ENCODE data around the gene DCDC1. TPM values are rescaled to one million over a fixed set of nuclear protein-coding genes. Genes with fewer than 3 reads are reported as not detected.
"Not testable (repeated sequence)": the region's sequence is repeated elsewhere in the genome, so short reads cannot be mapped to it uniquely, and the experiment has no call there.

The DCDC1 gene
- total RNA-seq, 4 donors from 2014 or later: 0.06 to 1.7 (median 0.36) TPM; not detected in 1

DNA sequence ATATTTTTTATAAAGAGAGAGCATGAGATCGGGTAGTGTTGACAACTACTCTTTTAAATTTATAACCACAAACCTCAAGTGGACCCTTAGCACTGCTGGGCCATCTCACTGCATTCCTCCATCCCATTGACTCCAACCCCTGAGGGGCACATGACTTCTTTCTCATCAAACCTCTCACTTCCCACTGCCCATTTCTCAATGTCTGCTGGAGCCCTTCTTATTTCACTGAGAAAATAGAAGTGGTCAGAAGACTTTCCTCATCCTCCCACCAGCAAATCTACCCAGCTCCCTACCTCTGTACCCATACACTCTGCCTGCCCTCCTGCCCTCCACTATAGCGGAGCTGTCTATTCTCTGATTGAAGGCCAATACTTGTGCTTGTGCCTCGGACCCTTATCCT lies 412.8 kb downstream of the DCDC1 start:
- ATAC-seq (ENCODE audit: low FRiP score): no peak
- TF ChIP-seq, protein P1, sequence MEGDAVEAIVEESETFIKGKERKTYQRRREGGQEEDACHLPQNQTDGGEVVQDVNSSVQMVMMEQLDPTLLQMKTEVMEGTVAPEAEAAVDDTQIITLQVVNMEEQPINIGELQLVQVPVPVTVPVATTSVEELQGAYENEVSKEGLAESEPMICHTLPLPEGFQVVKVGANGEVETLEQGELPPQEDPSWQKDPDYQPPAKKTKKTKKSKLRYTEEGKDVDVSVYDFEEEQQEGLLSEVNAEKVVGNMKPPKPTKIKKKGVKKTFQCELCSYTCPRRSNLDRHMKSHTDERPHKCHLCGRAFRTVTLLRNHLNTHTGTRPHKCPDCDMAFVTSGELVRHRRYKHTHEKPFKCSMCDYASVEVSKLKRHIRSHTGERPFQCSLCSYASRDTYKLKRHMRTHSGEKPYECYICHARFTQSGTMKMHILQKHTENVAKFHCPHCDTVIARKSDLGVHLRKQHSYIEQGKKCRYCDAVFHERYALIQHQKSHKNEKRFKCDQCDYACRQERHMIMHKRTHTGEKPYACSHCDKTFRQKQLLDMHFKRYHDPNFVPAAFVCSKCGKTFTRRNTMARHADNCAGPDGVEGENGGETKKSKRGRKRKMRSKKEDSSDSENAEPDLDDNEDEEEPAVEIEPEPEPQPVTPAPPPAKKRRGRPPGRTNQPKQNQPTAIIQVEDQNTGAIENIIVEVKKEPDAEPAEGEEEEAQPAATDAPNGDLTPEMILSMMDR (IDR thresholded peaks at IDR 0.05): no peak

DNA sequence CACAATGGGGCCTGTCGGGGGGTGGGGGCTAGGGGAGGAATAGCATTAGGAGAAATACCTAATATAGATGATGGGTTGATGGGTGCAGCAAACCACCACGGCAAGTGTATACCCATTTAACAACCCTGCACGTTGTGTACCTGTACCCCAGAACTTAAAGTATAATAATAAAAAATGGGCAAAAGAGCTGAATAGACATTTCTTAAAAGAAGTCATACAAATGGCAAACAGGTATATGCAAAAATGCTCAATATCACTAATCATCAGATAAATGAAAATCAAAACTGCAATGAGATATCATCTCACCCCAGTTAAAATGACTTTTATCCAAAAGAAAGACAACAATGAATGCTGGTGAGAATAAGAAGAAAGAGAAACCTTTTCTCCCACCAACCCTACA lies 419.7 kb downstream of the DCDC1 start:
- TF ChIP-seq, protein P1 (IDR thresholded peaks at IDR 0.05): no peak
- ATAC-seq (ENCODE audit: low FRiP score) (no peak), DNase-seq (ENCODE audit: low spot score) (no peak)

More for the DNA sequence above, 412.8 kb downstream of the DCDC1 start:
- no peak for DNase-seq (ENCODE audit: low spot score)

DNA sequence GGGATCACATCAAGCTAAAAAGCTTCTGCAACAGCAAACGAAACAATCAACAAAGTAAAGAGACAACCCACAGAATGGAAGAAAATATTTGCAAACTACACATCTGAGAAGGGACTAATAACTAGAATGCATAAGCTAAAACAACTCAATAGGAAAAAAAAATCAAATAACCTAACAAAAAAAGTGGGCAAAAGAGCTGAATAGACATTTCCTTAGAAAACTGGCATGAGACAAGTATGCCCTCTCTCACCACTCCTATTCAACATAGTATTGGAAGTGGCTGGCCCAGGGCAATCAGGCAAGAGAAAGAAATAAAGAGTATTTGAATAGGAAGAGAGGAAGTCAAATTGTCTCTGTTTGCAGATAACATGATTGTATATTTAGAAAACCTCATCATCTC lies 421.8 kb downstream of the DCDC1 start:
- not testable (repeated sequence) for DNase-seq (ENCODE audit: low spot score); ATAC-seq (ENCODE audit: low FRiP score)

DNA sequence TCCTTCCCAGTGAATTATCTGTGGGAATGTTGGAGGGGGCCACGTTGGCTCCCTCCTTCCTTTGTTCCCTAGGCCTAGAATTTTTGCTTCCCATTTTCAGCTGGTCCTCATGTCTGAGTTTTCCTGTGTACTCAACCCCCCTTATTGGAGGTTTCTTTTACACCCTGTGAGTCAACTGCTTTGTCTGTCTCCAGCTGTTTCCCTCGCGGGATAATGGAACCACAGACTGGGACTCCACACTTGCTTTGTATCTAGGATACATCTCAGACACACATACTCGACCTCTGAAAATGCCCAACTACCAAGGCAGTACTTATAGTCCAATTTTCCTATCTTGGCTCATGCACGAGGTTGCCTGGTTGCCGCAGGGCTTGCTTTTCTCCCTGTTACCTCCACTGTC lies 430.7 kb downstream of the DCDC1 start:
- ATAC-seq (ENCODE audit: low FRiP score) (no peak), DNase-seq (ENCODE audit: low spot score) (no peak)
- TF ChIP-seq, protein P1 (IDR thresholded peaks at IDR 0.05): no peak

DNA sequence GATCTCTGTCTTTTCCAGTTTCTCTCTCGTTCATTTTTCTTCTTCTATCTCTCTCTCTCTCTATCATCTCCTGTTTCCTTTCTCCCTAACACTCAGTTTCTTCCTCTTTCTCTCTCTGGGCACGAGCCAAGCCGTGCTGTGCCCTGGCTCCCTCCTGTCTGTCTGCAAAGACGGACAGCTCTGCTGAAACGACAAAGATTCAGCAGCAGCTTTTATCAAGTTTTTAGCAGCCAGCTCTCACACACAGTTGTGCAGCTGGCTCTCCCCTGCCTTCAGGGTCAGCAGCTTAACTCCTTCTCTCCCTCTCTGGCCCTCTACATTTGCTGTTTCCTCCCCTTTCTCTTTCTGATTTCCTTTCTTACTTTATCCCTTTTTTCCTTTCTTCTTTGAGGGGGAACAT lies 431.4 kb downstream of the DCDC1 start:
- no peak for DNase-seq (ENCODE audit: low spot score)
- no peak for ATAC-seq (ENCODE audit: low FRiP score)
- TF ChIP-seq, protein P1 (IDR thresholded peaks at IDR 0.05): no peak

DNA sequence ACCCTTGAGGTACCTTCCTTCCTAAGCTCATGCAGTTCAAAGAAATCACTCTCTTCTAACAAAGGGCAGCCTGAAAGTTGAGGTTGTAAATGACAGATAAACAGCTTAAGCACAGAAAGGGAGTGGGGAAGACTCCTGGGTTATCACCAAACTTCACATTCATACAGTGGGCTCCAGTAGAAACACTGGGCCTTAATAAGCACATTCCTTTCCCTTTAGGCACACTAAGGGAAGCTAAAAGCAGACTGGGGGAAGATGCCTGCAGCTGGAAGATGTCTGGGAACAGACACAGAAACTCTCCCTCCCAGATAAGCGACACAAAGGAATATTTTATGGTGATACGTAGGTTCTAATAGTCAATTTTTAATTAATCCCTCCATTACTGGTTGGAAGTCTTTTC lies 433.0 kb downstream of the DCDC1 start:
- TF ChIP-seq, protein P1 (IDR thresholded peaks at IDR 0.05): no peak
- no peak for DNase-seq (ENCODE audit: low spot score)
- ATAC-seq (ENCODE audit: low FRiP score): no peak

DNA sequence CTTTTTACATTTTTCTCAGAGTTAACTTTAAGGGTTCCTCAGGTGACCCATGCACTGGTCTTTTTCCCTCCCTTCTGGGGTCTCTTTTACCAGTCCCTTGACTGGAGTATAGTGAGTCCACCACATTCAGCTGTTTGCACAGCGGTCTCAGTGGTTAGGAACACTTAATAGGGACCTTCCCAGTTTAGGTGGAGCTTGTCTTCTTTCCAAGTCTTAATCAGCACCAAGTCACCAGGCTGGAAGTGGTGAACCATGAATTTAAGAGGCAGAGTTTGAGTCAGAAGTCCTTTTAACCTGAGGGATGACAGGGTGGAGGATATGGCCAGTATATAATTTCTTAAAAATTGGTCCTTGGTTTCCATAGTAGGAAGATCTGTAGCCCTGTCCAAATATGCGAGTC lies 433.7 kb downstream of the DCDC1 start:
- DNase-seq (ENCODE audit: low spot score) (no peak), ATAC-seq (ENCODE audit: low FRiP score) (no peak)
- TF ChIP-seq, protein P1 (IDR thresholded peaks at IDR 0.05): no peak

DNA sequence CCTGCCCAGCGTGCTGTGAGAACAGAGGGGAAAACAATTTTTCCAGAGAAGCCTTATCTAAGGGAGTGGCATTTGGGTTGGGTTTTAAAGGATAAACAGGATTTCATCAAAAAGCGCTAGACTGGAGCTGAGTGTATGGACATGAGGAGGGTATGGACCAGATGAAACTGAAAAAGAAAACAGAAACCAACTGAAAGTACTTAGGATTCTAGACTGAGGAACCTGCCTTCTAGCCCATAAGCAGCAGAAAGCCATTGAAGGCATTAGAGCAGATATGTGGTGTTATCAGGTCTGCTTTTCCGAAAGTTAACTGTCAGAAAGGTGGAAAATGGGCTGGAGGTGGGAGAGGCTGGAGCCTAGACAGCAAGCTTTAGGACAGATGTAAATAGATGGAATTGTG lies 443.4 kb downstream of the DCDC1 start:
- DNase-seq (ENCODE audit: low spot score): no peak
- no peak for ATAC-seq (ENCODE audit: low FRiP score)
- TF ChIP-seq, protein P1 (IDR thresholded peaks at IDR 0.05): no peak
